PC-3 (cell line): ENCODE measurements around the gene CTBP2.

ENCODE experiments used
- CTCF ChIP-seq: fragments of 300-600 bp; sonication (generic); conservative IDR thresholded peaks from 2 replicates; pipeline ENCODE4 v1.5.1; 2017; ENCODE audit warnings: antibody characterized with exemption, low read depth, mild to moderate bottlenecking, low read length
- EZH2phosphoT487 ChIP-seq: fragments of 300-600 bp; sonication (generic); IDR thresholded peaks from 2 replicates; pipeline ENCODE4 v1.6.1; 2018; ENCODE audit warnings: mild to moderate bottlenecking, antibody characterized with exemption, low read length, borderline replicate concordance

DNA sequence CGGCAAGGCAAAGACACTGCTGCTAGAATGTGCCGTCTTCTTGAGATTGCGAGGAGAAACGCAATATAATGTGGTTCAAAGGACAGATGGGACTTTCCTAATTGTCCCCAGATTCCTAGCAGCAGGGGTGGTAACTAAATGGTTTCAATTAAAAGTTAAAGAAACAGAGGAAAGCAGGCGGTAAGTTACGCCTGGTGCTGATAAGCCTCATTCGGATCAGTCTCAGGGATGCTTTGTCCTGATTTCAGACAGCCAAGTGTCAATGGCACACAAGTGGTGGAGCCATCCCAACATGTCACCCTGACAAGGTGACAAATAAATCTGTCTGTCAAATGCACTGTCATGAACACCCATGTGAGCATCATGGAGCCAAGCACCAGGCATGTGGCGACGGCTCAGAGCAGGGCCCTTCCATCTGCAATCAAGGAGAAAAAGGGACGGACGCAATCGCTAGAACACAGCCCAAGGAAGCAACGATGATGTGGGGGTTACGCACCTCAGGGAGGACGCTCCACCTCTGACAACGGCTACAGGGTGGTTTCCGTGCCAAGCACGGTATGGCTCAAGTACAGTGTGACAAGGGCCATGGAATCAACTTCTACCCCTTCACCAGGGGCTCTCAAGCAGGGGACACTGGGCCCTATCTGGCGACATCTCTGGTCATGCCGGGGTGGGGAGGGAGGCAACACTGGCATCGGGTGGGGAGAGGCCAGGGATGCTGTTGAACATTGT, 66.2 kb downstream of the CTBP2 start:
- TF ChIP-seq EZH2phosphoT487 (no peak), CTCF (no peak)
